Mesenchymal stem cell (in vitro differentiated cells and primary cell): Measurements from ENCODE around the gene EEF1AKMT3.

Experiments used
- DNase-seq: peaks from one replicate; pipeline ENCODE4 v3.0.0-alpha.2; 2013
- H2AFZ ChIP-seq: one replicate; pipeline ENCODE4 v1.6.1; 2013; ENCODE audit warnings: low read depth, mild to moderate bottlenecking, control low read depth, inconsistent platforms, low read length, moderate library complexity
- H2AK5ac ChIP-seq: 2 replicates; pipeline ENCODE4 v1.6.1; 2013; ENCODE audit warnings: low read length, moderate library complexity, mild to moderate bottlenecking, inconsistent platforms; ENCODE audit not compliant: severe bottlenecking
- H2BK120ac ChIP-seq: one replicate; pipeline ENCODE4 v1.6.1; 2013; ENCODE audit warnings: low read depth, mild to moderate bottlenecking, inconsistent platforms, low read length, moderate library complexity
- H2BK12ac ChIP-seq, 2 experiments: one replicate each; pipeline ENCODE4 v1.6.1; 2013; ENCODE audit warnings: inconsistent platforms in 2 of 2, low read length in 2 of 2, mild to moderate bottlenecking in 2 of 2, moderate library complexity in 2 of 2, control low read depth in 1 of 2
- H2BK15ac ChIP-seq: one replicate; pipeline ENCODE4 v1.6.1; 2013; ENCODE audit warnings: mild to moderate bottlenecking, low read depth, inconsistent platforms; ENCODE audit not compliant: poor library complexity, severe bottlenecking
- H2BK5ac ChIP-seq: 2 replicates; pipeline ENCODE4 v1.6.1; 2013; ENCODE audit warnings: low read depth, mild to moderate bottlenecking, low read length, control low read depth, inconsistent platforms; ENCODE audit not compliant: poor library complexity, severe bottlenecking
- H3K14ac ChIP-seq, 2 experiments: one replicate each; pipeline ENCODE4 v1.6.1; 2013; ENCODE audit warnings: inconsistent platforms in 2 of 2, low read length in 2 of 2, control low read depth in 1 of 2, mild to moderate bottlenecking in 1 of 2, moderate library complexity in 1 of 2
- H3K18ac ChIP-seq, 2 experiments: one replicate each; pipeline ENCODE4 v1.6.1; 2013; ENCODE audit warnings: inconsistent platforms in 2 of 2, low read length in 2 of 2, control low read depth in 1 of 2, low read depth in 1 of 2, mild to moderate bottlenecking in 1 of 2
- H3K23ac ChIP-seq, 2 experiments: one replicate each; pipeline ENCODE4 v1.6.1; 2013; ENCODE audit warnings: inconsistent platforms in 2 of 2, low read length in 2 of 2, mild to moderate bottlenecking in 2 of 2, moderate library complexity in 2 of 2, control low read depth in 1 of 2
- H3K27ac ChIP-seq: 2 replicates; pipeline ENCODE4 v1.5.1; 2013; ENCODE audit warnings: mild to moderate bottlenecking, moderate library complexity, low read length, control low read depth, inconsistent platforms; ENCODE audit not compliant: poor library complexity, severe bottlenecking
- H3K27me3 ChIP-seq, 2 experiments: 2 replicates each; pipeline versions ENCODE4 v1.6.1 to v1.7.0; 2013; ENCODE audit warnings: low read length in 2 of 2, mild to moderate bottlenecking in 2 of 2, moderate library complexity in 2 of 2, control low read depth in 1 of 2, inconsistent platforms in 1 of 2; ENCODE audit not compliant: control insufficient read depth in 1 of 2, insufficient read depth in 1 of 2
- H3K36me3 ChIP-seq, 2 experiments: 2 replicates each; pipeline versions ENCODE4 v1.6.1 to v1.7.0; 2013; ENCODE audit warnings: low read length in 2 of 2, control low read depth in 1 of 2, inconsistent platforms in 1 of 2, low read depth in 1 of 2, mild to moderate bottlenecking in 1 of 2; ENCODE audit not compliant: insufficient read depth in 2 of 2, control insufficient read depth in 1 of 2
- H3K4ac ChIP-seq, 2 experiments: one replicate each; pipeline ENCODE4 v1.6.1; 2013; ENCODE audit warnings: inconsistent platforms in 2 of 2, low read length in 2 of 2, mild to moderate bottlenecking in 2 of 2, moderate library complexity in 2 of 2, control low read depth in 1 of 2, low read depth in 1 of 2
- H3K4me1 ChIP-seq: 2 replicates; pipeline ENCODE4 v1.6.1; 2013; ENCODE audit warnings: low read depth, low read length, control low read depth; ENCODE audit not compliant: control insufficient read depth, insufficient read depth
- H3K4me2 ChIP-seq: 2 replicates; pipeline ENCODE4 v1.6.1; 2013; ENCODE audit warnings: low read length, mild to moderate bottlenecking, inconsistent platforms; ENCODE audit not compliant: poor library complexity, severe bottlenecking
- H3K4me3 ChIP-seq, 2 experiments: 2 replicates each; pipeline versions ENCODE4 v1.5.1 to v1.7.0; 2013; ENCODE audit warnings: low read length in 2 of 2, mild to moderate bottlenecking in 2 of 2, control low read depth in 1 of 2, low read depth in 1 of 2; ENCODE audit not compliant: insufficient read depth in 1 of 2
- H3K79me1 ChIP-seq: replicated peaks from 2 replicates; pipeline ENCODE4 v1.6.1; 2013; ENCODE audit warnings: mild to moderate bottlenecking, control low read depth, low read length, inconsistent platforms; ENCODE audit not compliant: poor library complexity, severe bottlenecking
- H3K9ac ChIP-seq: 2 replicates; pipeline ENCODE4 v1.7.0; 2013; ENCODE audit warnings: mild to moderate bottlenecking, low read length, moderate library complexity
- H3K9me3 ChIP-seq: 2 replicates; pipeline ENCODE4 v1.7.0; 2013; ENCODE audit warnings: mild to moderate bottlenecking, low read length; ENCODE audit not compliant: control insufficient read depth
- H4K8ac ChIP-seq: one replicate; pipeline ENCODE4 v1.6.1; 2013; ENCODE audit warnings: inconsistent platforms, mild to moderate bottlenecking, low read length, moderate library complexity
- H4K91ac ChIP-seq: one replicate; pipeline ENCODE4 v1.6.1; 2013; ENCODE audit warnings: mild to moderate bottlenecking, low read length, inconsistent platforms
- WGBS: methylation state at CpG from one replicate; pipeline ENCODE4 v1.1.7; 2013; ENCODE audit warnings: mixed read lengths; 5-methylcytosine and 5-hydroxymethylcytosine counted together

Gene EEF1AKMT3

GRCh38 chr12:57738661-57739237, 33.7 kb upstream of the EEF1AKMT3 start, which contains the start of gene AGAP2:
Gene AGAP2, minus strand, starts transcription at chr12:57738742. Its CDS starts 496 bp downstream, at chr12:57738246.
- Histone ChIP-seq H3K4me1 (peaks cover 26% of the 10 kb centered on the region), H4K8ac (no peak within 1 kb of the TSS), H2AFZ (no peak within 1 kb of the TSS), H3K4me3 (peak within 1 kb of the TSS; percentile 3 to 29), H2BK120ac (no peak within 1 kb of the TSS), H3K9me3 (no peaks in the 10 kb centered on the region), H2BK5ac (no peak within 1 kb of the TSS), H2BK15ac (no peak within 1 kb of the TSS), H3K36me3 (no peaks in the 10 kb centered on the region), H3K4me2 (peak within 1 kb of the TSS; percentile 79), H3K9ac (no peak within 1 kb of the TSS), H4K91ac (no peak within 1 kb of the TSS), H2BK12ac (no peak within 1 kb of the TSS), H3K23ac (no peak within 1 kb of the TSS), H3K18ac (no peak within 1 kb of the TSS), H3K14ac (no peak within 1 kb of the TSS), H2AK5ac (no peak within 1 kb of the TSS), H3K4ac (no peak within 1 kb of the TSS), H3K27me3 (peaks cover 79 to 81% of the 10 kb centered on the region in 2 experiments), H3K27ac (no peak within 1 kb of the TSS), H3K79me1 (no peaks in the 10 kb centered on the region)
- 0% methylated on average over 16 of the region's 36 CpGs for WGBS
- DNase-seq: no peak

DNA sequence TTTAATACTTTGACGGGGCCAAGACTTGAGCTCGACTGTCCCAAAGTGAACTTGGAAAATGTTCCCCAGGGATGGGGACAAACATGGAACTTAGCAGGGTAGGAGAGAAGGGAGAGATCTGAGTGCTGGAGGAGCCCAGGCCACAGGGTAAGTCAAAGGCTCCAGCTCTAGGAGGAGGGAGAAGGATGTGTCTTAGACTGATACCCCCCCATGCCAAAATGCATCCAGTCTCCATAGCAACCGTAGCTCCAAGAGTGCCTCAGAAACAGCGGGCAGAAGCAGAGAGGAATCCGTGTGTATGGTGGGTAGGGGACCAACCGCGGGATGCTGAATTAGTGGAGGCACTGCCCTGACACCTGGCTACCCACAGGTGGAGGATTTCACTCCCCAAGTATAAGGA, 33.0 kb upstream of the EEF1AKMT3 start:
- DNase-seq: no peak
- H3K79me1 ChIP-seq: no peaks in the 10 kb centered on the region

GRCh38 chr12:57739914-57740538, 32.4 kb upstream of the EEF1AKMT3 start:
- 19% methylated on average over 9 of the region's 10 CpGs for WGBS
- no peak overlapping the region for H2AK5ac ChIP-seq
- no peak overlapping the region for H2BK120ac ChIP-seq
- H4K91ac ChIP-seq: no peak overlapping the region
- no peak overlapping the region for H3K23ac ChIP-seq
- H3K9me3 ChIP-seq: no peaks in the 10 kb centered on the region
- H3K4me2 ChIP-seq: no peak overlapping the region
- H3K18ac ChIP-seq: no peak overlapping the region
- no peak overlapping the region for H2BK5ac ChIP-seq
- H3K9ac ChIP-seq: no peak overlapping the region
- H3K4me1 ChIP-seq: peaks cover 30% of the 10 kb centered on the region
- H3K36me3 ChIP-seq: no peaks in the 10 kb centered on the region
- H3K4me3 ChIP-seq: no peak overlapping the region
- H2BK15ac ChIP-seq: no peak overlapping the region
- peaks cover 66 to 69% of the 10 kb centered on the region in 2 experiments for H3K27me3 ChIP-seq
- H3K27ac ChIP-seq: no peak overlapping the region
- H3K14ac ChIP-seq: no peak overlapping the region
- H3K79me1 ChIP-seq: no peaks in the 10 kb centered on the region
- DNase-seq: no peak
- H2BK12ac ChIP-seq: no peak overlapping the region
- H3K4ac ChIP-seq: no peak overlapping the region
- no peak overlapping the region for H2AFZ ChIP-seq
- no peak overlapping the region for H4K8ac ChIP-seq

More for the DNA sequence above, 33.0 kb upstream of the EEF1AKMT3 start:
- Histone ChIP-seq H3K23ac (no peak overlapping the region), H3K9me3 (no peaks in the 10 kb centered on the region), H2BK12ac (no peak overlapping the region), H4K91ac (no peak overlapping the region), H3K4me2 (no peak overlapping the region), H3K4me1 (peaks cover 30% of the 10 kb centered on the region), H4K8ac (no peak overlapping the region), H3K9ac (no peak overlapping the region), H3K4ac (no peak overlapping the region), H3K18ac (no peak overlapping the region), H2AK5ac (no peak overlapping the region), H3K27me3 (peaks cover 73 to 75% of the 10 kb centered on the region in 2 experiments), H3K4me3 (no peak overlapping the region), H3K14ac (no peak overlapping the region), H3K27ac (no peak overlapping the region), H2BK5ac (no peak overlapping the region), H2BK15ac (no peak overlapping the region), H2AFZ (no peak overlapping the region), H2BK120ac (no peak overlapping the region), H3K36me3 (no peaks in the 10 kb centered on the region)
- 29% methylated on average over 6 of the region's 7 CpGs for WGBS

GRCh38 chr12:57740656-57741412, 31.6 kb upstream of the EEF1AKMT3 start:
- no peak overlapping the region for H3K14ac ChIP-seq
- H3K4ac ChIP-seq: no peak overlapping the region
- no peak for DNase-seq
- no peak overlapping the region for H3K27ac ChIP-seq
- no peaks in the 10 kb centered on the region for H3K79me1 ChIP-seq
- no peak overlapping the region for H2AK5ac ChIP-seq
- H3K9me3 ChIP-seq: no peaks in the 10 kb centered on the region
- no peak overlapping the region for H4K91ac ChIP-seq
- H2BK5ac ChIP-seq: no peak overlapping the region
- no peak overlapping the region for H2BK15ac ChIP-seq
- no peak overlapping the region for H4K8ac ChIP-seq
- H3K4me2 ChIP-seq: no peak overlapping the region
- no peak overlapping the region for H3K18ac ChIP-seq
- no peak overlapping the region for H2BK120ac ChIP-seq
- H3K23ac ChIP-seq: peak overlapping the region in 1 of 2 experiments; percentile 91
- peaks cover 0 to 1% of the 10 kb centered on the region in 2 experiments for H3K36me3 ChIP-seq
- H3K4me1 ChIP-seq: peaks cover 34% of the 10 kb centered on the region
- no peak overlapping the region for H3K9ac ChIP-seq
- H3K27me3 ChIP-seq: peaks cover 58 to 61% of the 10 kb centered on the region in 2 experiments
- 80% methylated on average over 5 of the region's 5 CpGs for WGBS
- no peak overlapping the region for H2AFZ ChIP-seq
- no peak overlapping the region for H2BK12ac ChIP-seq
- H3K4me3 ChIP-seq: no peak overlapping the region
